Kidney epithelial cell (primary cell): Measurements from ENCODE around the gene LEPROT. TPM values are rescaled to one million over a fixed set of nuclear protein-coding genes. Genes with fewer than 3 reads are reported as not detected.
"Not testable (repeated sequence)": the region's sequence is repeated elsewhere in the genome, so short reads cannot be mapped to it uniquely, and the experiment has no call there.

ENCODE experiments used
- DNase-seq: peaks from one replicate; pipeline ENCODE4 v3.0.0-alpha.2; 2010; ENCODE audit warnings: low read depth
- H3K27me3 ChIP-seq: 2 replicates; pipeline ENCODE4 v1.6.0; 2011; ENCODE audit warnings: low read length; ENCODE audit not compliant: control insufficient read depth, insufficient read depth
- H3K36me3 ChIP-seq: 2 replicates; pipeline ENCODE4 v1.5.1; 2011; ENCODE audit warnings: low read length; ENCODE audit not compliant: control insufficient read depth, insufficient read depth
- H3K4me3 ChIP-seq: 2 replicates; pipeline ENCODE4 v1.5.1; 2011; ENCODE audit warnings: low read depth, mild to moderate bottlenecking, control low read depth, low read length
- total RNA-seq: library from RNA; depleted of rRNA; stranded (reverse); fragments of >200 nt; gene quantifications from 2 replicates; pipeline ENCODE4 v1.2.3, GENCODE V29; 2015
- TF ChIP-seq, protein P1 (sequence below): IDR thresholded peaks from 2 replicates; pipeline ENCODE4 v1.5.1; 2011; ENCODE audit warnings: mild to moderate bottlenecking, moderate library complexity, low read length, control low read depth, inconsistent platforms; ENCODE audit not compliant: insufficient read depth, poor library complexity, severe bottlenecking

Gene LEPROT
- total RNA-seq, 1 donor from 2014 or later, result 59.6 TPM

DNA sequence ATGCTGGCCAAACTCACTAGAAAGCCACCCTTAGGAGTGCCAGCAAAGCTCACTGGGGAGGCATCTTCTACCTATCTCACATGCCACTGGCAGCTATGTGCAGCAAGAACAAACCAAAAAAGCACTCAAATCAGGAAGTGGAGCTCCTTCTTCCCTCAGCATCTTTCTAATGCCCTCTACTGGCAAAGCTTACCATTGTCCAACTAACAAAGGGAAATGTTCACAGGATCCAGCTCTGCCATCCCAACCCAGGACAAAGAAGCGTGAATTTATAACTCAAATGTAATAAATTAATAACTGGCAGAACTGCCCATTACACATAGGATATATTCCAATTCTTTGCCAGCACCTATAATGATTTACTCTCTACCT is 38.9 kb downstream of the LEPROT start:
- DNase-seq, result no peak
- H3K27me3 ChIP-seq, result no peaks in the 10 kb centered on the region
- TF ChIP-seq, protein P1, sequence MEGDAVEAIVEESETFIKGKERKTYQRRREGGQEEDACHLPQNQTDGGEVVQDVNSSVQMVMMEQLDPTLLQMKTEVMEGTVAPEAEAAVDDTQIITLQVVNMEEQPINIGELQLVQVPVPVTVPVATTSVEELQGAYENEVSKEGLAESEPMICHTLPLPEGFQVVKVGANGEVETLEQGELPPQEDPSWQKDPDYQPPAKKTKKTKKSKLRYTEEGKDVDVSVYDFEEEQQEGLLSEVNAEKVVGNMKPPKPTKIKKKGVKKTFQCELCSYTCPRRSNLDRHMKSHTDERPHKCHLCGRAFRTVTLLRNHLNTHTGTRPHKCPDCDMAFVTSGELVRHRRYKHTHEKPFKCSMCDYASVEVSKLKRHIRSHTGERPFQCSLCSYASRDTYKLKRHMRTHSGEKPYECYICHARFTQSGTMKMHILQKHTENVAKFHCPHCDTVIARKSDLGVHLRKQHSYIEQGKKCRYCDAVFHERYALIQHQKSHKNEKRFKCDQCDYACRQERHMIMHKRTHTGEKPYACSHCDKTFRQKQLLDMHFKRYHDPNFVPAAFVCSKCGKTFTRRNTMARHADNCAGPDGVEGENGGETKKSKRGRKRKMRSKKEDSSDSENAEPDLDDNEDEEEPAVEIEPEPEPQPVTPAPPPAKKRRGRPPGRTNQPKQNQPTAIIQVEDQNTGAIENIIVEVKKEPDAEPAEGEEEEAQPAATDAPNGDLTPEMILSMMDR, result peak; percentile 62
- H3K4me3 ChIP-seq, result no peak overlapping the region
- H3K36me3 ChIP-seq, result no peaks in the 10 kb centered on the region

DNA sequence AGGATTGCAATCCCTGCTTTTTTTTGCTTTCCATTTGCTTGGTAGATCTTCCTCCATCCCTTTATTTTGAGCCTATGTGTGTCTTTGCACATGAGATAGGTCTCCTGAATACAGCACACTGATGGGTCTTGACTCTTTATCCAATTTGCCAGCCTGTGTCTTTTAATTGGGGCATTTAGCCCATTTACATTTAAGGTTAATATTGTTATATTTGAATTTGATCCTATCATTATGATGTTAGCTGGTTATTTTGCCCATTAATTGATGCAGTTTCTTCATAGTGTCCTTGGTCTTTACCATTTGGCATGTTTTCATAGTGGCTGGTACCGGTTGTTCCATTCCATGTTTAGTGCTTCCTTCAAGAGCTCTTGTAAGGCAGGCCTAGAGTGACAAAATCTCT is 45.4 kb downstream of the LEPROT start:
- H3K4me3 ChIP-seq, H3K36me3 ChIP-seq, DNase-seq, H3K27me3 ChIP-seq: not testable (repeated sequence)

GRCh38 chr1:65467536-65467935 is 47.1 kb downstream of the LEPROT start:
- TF ChIP-seq, protein P1, result no peak
- Histone ChIP-seq H3K36me3 (no peaks in the 10 kb centered on the region), H3K27me3 (no peaks in the 10 kb centered on the region), H3K4me3 (no peak overlapping the region)
- peak; percentile 35 for DNase-seq

GRCh38 chr1:65469126-65469888 is 48.8 kb downstream of the LEPROT start:
- DNase-seq, result no peak
- TF ChIP-seq, protein P1, result no peak
- H3K27me3 ChIP-seq, result no peaks in the 10 kb centered on the region
- no peaks in the 10 kb centered on the region for H3K36me3 ChIP-seq
- no peak overlapping the region for H3K4me3 ChIP-seq

GRCh38 chr1:65469889-65470340 is 49.4 kb downstream of the LEPROT start:
- no peak for DNase-seq
- Histone ChIP-seq H3K4me3 (no peak overlapping the region), H3K27me3 (no peaks in the 10 kb centered on the region), H3K36me3 (no peaks in the 10 kb centered on the region)
- TF ChIP-seq, protein P1, result no peak

GRCh38 chr1:65470766-65471165 is 50.3 kb downstream of the LEPROT start:
- H3K4me3 ChIP-seq, result no peak overlapping the region
- no peak for DNase-seq
- H3K27me3 ChIP-seq, result no peaks in the 10 kb centered on the region
- H3K36me3 ChIP-seq, result no peaks in the 10 kb centered on the region
- TF ChIP-seq, protein P1, result no peak
